CD4-positive, alpha-beta T cell treated with Interleukin-21 for 1 hour (primary cell): ENCODE results near the gene NPY1R.

Source experiments
- DNase-seq: peaks from one replicate; pipeline ENCODE4 v3.0.0-alpha.2; 2020

The NPY1R gene

DNA sequence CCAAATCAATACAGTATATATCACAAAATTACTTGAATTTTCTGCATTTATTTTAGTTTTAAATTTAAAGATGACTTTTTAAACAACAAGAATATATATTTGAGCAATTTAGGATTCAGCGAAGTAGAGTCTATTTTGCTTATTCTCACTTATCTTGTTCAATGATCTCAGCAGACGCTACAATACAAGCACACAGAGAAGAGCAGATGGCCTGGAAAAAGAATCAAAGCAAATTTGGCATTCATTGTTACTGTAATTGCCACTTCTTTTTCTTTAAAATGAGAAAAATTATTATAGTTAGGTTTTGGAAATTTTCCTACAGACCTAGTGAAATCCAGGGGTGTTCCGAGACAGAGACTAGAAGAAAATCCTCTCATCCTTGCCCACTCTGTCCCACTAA lies 57.5 kb downstream of the NPY1R start:
- no peak for DNase-seq
